KOPT-K1 (cell line): Measurements from ENCODE around the gene MATCAP1.

Experiments
- H3K27ac ChIP-seq: fragments of 200-600 bp; sonication (generic); 2 replicates; pipeline ENCODE4 v1.5.1; 2016; ENCODE audit warnings: antibody characterized with exemption, mild to moderate bottlenecking, low read depth, low read length; ENCODE audit not compliant: poor library complexity, severe bottlenecking
- H3K36me3 ChIP-seq: fragments of 200-600 bp; sonication (generic); 2 replicates; pipeline ENCODE4 v1.5.1; 2017; ENCODE audit warnings: antibody characterized with exemption, mild to moderate bottlenecking, low read length, moderate library complexity; ENCODE audit not compliant: insufficient read depth
- H3K9me3 ChIP-seq: fragments of 200-600 bp; sonication (generic); 2 replicates; pipeline ENCODE4 v1.5.1; 2017; ENCODE audit warnings: antibody characterized with exemption, low read length, mild to moderate bottlenecking; ENCODE audit not compliant: insufficient read depth, poor library complexity, severe bottlenecking

Gene MATCAP1

DNA sequence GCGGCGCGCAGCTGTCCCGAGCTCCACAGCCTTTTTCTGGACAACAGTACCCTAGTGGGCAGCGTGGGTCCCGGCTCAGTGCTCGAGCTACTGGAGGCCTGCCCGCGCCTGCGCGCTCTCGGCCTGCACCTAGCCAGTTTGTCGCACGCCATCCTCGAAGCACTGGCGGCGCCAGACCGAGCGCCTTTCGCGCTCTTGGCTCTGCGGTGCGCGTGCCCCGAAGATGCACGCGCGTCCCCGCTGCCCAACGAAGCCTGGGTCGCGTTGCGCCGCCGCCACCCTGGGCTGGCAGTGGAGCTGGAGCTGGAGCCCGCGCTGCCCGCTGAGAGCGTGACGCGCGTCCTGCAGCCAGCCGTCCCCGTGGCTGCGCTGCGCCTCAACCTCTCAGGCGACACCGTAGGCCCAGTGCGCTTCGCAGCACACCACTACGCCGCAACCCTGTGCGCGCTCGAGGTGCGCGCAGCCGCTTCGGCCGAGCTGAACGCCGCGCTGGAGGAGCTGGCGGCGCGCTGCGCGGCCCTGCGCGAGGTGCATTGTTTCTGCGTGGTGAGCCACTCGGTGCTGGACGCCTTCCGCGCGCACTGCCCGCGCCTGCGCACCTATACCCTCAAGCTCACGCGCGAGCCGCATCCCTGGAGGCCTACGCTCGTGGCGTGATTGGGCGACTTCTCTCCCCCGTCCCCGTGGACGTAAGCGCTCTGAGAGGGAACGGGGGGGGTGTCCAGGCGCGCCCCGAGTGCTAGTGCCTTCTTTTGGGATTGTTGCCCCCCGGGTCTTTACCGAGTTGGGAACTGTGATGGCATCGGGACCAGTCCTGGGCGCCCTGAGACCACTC lies 20.4 kb downstream of the MATCAP1 start:
- Histone ChIP-seq H3K9me3 (no peaks in the 10 kb centered on the region), H3K36me3 (no peaks in the 10 kb centered on the region), H3K27ac (no peak overlapping the region)

DNA sequence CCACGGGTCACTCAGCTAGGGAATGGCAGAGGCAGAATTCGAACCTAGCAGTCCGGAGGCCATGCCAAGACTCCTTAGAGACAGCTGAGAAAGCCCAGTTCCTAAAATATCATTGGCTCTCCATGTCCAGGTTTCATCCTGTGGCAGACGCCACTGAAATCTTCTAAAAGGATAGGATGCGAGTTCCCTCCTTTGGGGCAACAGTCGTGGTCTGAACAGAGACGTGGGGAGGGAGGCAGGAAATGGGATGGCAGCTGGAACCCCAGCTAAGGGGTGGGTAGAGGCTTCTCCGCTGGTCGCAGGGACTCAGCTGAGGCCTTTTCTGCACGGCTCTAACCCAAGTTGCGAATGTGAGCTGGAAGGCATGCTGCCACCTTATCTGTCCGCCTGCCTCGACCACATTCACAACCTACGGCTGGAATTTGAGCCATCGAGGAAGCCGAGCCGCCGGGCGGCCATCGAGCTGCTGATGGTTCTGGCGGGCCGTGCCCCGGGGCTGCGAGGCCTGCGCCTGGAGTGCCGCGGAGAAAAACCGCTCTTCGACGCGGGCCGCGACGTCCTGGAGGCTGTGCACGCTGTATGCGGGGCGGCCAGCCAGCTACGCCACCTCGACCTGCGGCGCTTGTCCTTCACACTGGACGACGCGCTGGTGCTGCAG lies 21.1 kb downstream of the MATCAP1 start:
- no peak overlapping the region for H3K27ac ChIP-seq
- no peaks in the 10 kb centered on the region for H3K9me3 ChIP-seq
- H3K36me3 ChIP-seq, result no peaks in the 10 kb centered on the region

DNA sequence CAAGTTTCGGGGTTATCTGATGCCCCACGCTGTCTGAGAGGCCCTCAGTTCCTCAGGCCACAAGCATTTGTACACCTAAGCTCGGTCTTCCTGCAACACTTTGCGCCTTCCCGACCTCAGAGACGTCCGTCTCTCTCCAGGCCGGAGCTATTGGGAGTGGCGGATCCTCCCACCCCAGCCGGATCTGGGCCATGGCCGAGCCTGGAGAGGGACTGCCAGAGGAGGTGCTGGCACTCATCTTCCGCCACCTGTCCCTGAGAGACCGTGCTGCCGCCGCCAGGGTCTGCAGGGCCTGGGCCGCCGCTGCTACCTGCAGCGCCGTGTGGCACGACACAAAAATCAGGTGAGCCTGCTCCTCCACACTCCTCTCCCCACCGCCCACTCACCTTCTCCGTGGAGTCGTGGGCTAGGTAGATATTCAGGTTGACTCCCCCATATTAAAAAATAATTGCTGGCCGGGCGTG lies 22.1 kb downstream of the MATCAP1 start:
- Histone ChIP-seq H3K27ac (no peak overlapping the region), H3K36me3 (no peaks in the 10 kb centered on the region), H3K9me3 (no peaks in the 10 kb centered on the region)

DNA sequence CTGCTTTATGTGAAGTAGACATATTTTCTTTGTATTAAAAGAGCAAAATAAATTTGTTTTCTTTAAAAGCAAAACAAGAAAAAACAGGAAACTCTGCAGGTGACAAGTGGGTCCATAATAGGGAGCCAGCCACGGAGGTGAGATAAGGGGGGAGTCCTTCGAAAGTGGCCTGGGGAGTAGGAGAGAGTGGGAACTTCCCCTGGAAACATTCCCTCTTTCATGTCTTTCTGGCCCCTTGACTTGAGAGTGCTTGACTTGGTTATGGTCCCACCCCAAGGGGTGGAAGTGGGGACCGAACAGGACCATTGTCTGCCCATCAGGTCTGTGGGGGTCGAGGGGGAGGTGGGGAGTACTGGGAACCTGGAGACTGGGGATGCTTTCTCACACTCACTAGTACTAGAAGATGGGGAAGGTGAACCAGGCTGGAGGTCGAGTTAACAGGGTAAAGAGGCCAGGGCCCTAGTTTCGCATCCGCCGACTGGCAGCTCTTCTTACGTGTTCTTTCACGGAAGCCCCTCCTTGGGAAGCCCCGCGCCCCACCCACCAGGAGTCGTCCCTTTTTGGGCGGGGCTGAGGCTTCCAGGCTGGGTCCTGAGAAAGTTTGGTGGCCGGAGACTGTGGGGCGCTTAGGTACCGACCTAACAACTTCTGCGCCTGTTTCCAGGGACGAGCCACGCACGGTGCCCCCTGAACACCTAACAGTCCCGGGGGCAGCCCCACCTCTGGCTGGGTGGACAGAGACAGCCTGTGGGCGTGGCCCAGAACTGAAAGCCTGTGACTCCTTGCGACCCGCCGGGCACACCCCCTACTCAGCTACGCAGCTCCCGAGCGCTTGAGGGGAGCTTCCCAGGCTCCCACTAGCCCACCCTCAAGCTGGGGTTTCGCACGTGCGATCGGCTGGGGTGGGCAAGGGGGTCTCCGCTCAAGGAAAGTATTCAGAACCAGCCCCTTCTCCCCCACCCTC lies 24.8 kb downstream of the MATCAP1 start:
- H3K9me3 ChIP-seq, result no peaks in the 10 kb centered on the region
- H3K36me3 ChIP-seq, result no peaks in the 10 kb centered on the region
- H3K27ac ChIP-seq, result peak overlapping the region; percentile 66

DNA sequence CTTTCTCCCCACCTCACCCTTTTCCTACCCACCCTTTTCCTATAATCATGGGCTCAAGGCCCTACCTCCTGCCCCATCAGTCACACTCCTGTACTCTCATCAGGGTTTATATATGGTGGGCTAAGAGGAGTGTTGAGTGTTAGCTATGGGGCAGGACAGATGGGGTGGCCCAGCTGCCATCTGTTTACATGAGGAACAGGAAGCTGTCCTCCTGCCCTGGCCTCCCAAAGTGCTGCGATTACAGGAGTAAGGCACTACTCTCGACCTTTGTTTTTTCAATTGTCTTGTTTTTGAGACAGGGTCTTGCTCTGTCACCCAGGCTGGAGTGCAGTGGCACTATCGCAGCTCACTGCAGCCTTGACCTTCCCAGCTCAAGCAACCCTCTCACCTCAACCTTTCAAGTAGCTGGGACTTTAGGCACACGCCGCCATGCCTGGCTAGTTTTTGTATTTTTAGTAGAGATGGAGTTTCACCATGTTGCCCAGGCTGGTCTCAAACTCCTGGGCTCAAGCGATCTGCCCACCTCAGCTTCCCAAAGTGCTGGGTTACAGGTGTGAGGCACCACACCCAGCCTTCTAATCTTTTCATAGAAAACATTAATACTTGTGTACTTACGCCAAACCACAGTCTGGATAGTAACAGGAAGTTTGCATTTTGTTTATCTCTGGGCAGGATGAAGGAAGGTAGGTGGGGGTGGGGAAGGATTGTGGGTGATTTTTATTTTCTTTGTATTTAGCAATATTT lies 25.7 kb downstream of the MATCAP1 start:
- H3K27ac ChIP-seq, result no peak overlapping the region
- H3K36me3 ChIP-seq, result no peaks in the 10 kb centered on the region
- no peaks in the 10 kb centered on the region for H3K9me3 ChIP-seq

DNA sequence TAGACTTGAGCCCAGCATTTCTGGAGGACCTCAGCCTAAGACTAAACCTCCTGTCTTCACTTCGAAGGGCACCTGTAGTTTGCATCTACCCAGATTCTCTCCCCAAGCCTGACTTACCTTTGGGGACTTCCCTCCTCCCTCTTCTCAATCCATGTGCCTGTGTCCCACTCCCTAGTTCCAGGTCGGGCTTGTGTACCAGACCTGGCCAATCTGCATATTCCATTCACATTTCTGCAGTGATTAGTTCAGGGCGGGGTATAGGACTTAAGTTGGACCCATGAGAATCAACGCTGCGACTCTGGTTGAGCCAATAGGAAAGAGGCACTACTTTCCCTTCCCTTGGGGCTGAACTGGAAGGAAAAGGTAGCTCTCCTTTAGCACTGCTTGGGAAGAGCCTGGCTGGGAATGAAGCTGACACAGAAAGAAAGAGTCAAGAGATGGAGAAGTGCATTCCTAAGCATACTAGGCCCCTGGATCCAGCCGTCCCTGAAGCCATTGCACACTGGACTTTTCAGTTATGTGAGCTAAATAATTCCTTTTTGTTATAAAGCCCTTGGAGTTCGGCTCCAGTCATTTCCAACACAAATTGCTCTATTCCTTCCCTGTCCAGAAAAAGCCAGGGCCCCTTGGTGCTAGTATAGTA lies 26.5 kb downstream of the MATCAP1 start:
- no peaks in the 10 kb centered on the region for H3K36me3 ChIP-seq
- H3K27ac ChIP-seq, result no peak overlapping the region
- H3K9me3 ChIP-seq, result no peaks in the 10 kb centered on the region

DNA sequence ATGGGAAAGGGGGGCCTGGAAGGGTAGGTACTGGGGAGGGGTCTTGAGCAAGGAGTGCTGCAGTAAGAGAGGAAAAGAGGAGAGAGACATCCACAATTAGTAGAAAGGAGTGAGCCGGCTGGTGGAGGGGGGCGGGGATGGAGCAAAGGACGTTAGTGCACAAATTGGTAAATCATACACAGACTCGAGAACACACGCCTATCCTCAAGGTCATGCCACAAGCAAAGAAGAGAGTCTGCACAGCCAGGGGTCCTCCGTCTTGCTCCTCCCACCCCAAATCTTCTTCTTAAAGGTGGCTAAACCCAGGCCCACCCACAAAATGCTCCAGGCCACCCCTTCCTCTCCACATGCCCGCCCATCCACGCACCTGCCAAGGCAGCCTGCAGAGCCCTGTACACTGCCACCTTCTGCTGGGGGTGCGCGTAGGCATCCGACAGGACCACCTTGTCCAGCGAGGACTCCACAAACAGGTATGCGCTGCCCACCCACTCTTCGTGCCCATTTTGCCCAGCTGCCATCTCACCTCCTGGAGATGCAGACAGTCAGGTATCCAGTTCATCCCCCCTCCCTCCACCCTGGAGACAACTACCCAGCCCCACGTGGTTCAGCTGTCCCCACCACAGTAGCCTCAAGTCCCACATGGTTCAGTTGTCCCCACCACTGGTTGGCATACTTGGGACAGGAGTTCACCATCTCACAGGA lies 27.5 kb downstream of the MATCAP1 start:
- H3K36me3 ChIP-seq, result no peaks in the 10 kb centered on the region
- no peaks in the 10 kb centered on the region for H3K9me3 ChIP-seq
- H3K27ac ChIP-seq, result no peak overlapping the region

DNA sequence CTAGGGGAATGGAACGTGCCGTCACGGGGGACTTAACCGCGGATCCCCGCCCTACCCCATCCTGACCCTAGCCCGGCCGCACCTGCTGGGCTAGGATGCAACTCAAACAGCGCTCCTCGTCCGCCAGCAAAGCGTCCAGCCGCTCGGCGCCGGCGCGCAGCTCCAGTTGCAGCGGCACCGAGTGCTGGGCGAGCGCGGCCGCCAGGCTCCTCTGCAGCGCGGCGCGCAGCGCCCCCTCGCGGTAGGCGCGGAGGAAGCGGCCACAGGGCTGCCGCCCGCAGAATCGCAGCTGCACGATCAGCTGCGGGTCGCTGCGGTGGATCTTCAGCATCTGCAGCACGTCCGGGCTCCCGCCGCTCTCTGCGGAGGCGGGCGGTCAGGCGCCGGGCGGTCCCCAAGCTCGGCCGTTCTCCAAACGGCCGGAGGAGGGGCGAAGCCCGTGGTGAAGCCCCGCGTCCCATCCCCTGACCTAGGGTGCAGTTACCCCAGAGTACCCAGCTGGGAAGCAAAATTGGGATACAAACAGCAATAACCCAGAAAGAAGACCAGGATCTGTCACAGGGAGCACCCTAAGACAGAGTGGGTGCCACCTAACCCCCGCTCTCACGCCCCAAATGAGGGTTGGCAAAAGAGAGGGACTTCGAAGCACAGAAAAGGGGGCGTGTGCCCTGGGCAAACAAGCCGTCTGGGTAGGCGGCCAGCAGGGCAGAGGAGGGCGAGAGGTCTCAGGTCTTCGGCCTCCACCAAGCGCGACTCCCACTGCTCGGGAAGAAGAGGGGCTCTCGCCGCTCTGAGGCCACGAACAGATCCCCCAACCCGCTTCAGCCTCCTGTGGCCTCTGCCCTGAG lies 28.2 kb downstream of the MATCAP1 start:
- H3K9me3 ChIP-seq, result no peaks in the 10 kb centered on the region
- no peak overlapping the region for H3K27ac ChIP-seq
- no peaks in the 10 kb centered on the region for H3K36me3 ChIP-seq

DNA sequence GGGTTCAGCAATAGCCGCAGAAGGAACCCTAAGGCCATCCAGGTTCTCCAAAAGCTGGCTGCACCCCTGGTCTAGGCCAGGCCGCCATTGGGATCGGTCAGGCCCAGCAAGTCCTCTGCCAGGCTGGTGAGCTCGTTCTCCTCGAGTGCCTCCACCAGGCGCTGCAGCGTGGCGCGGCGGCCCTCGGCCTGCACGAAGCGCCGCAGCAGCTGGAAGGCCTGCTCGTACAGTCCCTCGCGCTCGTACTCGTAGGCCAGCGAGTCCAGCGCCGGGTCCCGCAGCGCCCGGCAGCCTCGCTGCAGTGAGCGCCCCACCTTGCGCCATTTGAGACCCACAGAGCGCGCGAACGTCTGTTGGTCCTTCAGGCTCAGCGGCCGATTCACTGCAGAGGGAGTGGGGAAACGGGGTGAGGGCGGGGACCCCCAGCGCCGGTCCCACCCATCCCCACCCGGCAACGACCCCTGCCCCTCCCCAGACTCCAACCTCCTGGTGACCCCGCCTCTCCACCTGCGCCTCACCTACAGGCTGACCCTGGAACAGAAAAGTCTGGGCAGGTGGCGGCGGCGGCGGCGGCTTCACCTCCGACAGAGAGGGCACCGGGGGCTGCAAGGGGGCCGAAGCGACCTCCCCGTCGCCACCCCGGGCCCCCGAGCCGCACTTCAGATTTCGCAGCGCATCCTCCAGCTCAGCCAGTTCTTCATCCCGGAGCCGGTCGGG lies 29.0 kb downstream of the MATCAP1 start:
- Histone ChIP-seq H3K36me3 (peaks cover 1% of the 10 kb centered on the region; the same call in 1 of the 2 replicates), H3K27ac (no peak overlapping the region)

DNA sequence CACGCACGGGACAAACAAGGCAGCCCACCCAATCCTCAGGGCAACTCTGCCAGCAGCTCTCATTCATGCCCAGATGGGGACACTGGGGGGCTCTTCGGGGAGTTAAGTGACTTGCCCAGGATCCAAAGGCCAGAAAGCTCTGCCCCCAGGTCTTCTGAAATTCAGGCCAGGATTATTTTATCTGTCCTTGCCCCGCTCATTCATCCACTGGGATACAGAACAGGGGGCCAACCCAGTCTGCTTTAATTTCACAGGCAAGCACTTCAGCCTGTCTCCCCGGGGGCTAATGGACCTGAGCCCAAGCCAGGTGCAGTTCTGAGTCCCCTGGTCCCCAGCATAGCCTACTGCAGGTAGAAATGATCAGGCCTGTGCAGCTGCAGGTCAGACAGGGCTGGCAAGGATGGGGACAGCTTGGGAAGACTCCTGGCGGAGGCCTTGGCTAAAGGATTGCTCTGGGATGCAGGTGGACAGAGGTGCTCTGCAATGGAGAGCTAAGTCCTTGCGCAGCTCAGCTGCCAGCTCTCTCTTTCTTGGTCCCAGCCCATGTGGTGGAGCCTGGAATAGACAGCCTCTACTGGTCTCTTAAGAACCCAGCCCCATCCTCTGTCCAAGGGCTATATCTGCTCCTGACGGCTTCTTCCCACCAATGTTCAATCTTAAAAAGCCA lies 32.2 kb downstream of the MATCAP1 start:
- H3K36me3 ChIP-seq, result peaks cover 32% of the 10 kb centered on the region
- H3K27ac ChIP-seq, result no peak overlapping the region
- H3K9me3 ChIP-seq, result no peaks in the 10 kb centered on the region

More for the DNA sequence above, 29.0 kb downstream of the MATCAP1 start:
- no peaks in the 10 kb centered on the region for H3K9me3 ChIP-seq

DNA sequence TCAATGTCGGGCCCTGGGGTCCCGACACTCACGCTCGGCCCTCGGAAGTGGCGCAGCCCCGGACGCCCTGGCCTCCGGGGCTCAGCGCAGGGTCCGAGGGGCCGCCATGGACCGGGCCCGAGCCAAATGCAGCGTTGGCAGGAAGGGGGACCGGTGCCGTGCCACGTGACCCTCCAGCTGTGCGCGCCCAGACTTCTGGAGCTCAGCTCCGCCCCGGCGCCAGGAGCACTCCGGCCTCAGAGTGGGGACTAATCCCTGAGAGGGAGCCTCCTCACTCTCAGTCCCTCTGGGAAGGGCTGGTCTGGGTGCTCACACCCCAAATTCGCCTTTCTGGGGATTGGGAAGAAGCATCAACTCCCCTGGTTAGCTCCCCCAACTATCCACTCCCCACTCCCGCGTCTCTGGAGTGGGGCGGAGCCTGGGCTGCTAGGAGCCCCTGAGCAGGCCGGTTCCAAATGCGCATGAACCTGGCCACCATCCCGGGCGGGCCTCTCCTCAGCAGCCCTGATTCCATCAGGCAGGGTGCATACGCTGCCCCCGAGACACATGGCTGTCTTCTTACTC lies 32.8 kb downstream of the MATCAP1 start, which contains the start of gene B3GNT9:
TSS of gene B3GNT9 (minus strand) at position 166 of the 564 bp plus-strand sequence. CDS start 513 bp downstream, outside the sequence.
- peaks cover 38% of the 10 kb centered on the region for H3K36me3 ChIP-seq
- no peak within 1 kb of the TSS for H3K27ac ChIP-seq
- H3K9me3 ChIP-seq, result no peaks in the 10 kb centered on the region
